ENCODE results near the gene ABHD17A. TPM values are rescaled to one million over a fixed set of nuclear protein-coding genes. Genes with fewer than 3 reads are reported as not detected.
A peak's percentile ranks its signal among the peaks of the same experiment; 100 is the strongest.

The ABHD17A gene
- total RNA-seq, 1 donor from 2014 or later = 60.4 TPM

DNA sequence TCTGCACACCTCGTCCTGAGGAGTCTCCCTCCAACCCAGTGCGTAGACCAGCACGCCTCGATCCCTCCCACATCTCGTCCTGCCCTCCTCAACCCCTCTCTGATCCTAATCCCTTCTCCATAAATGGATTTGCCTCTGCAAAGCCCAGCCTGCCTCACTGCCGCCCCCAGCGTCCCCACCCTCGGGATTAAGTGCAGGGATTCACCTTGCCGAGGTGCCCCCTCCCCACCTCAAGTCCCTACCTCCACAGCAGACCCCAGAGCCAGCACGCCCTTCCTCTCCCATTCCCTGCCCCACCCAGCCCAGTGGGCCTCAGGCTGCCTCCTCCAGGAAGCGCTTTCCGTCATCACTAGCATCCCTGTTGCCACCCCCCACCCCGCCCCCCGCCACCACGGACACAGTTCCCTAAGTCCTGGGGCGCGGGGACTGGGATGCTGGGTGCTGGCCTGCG, 25.9 kb downstream of the ABHD17A start:
- Mint-ChIP-seq H3K9me3 (no peaks in the 10 kb centered on the region), H3K27ac (peak overlapping the region; percentile 89), H3K4me1 (ENCODE audit: unreplicated experiment) (peaks cover 12% of the 10 kb centered on the region), H3K36me3 (no peaks in the 10 kb centered on the region), H3K4me3 (peak overlapping the region; percentile 82), H3K27me3 (peaks cover 15% of the 10 kb centered on the region)
- no peak for DNase-seq (ENCODE audit: extremely low spot score, unreplicated experiment)
- TF ChIP-seq, protein P1, sequence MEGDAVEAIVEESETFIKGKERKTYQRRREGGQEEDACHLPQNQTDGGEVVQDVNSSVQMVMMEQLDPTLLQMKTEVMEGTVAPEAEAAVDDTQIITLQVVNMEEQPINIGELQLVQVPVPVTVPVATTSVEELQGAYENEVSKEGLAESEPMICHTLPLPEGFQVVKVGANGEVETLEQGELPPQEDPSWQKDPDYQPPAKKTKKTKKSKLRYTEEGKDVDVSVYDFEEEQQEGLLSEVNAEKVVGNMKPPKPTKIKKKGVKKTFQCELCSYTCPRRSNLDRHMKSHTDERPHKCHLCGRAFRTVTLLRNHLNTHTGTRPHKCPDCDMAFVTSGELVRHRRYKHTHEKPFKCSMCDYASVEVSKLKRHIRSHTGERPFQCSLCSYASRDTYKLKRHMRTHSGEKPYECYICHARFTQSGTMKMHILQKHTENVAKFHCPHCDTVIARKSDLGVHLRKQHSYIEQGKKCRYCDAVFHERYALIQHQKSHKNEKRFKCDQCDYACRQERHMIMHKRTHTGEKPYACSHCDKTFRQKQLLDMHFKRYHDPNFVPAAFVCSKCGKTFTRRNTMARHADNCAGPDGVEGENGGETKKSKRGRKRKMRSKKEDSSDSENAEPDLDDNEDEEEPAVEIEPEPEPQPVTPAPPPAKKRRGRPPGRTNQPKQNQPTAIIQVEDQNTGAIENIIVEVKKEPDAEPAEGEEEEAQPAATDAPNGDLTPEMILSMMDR (conservative IDR thresholded peaks at IDR 0.05) = no peak

- no peak for DNase-seq (ENCODE audit: extremely low spot score, unreplicated experiment)
- Mint-ChIP-seq H3K27ac (peak overlapping the region; percentile 76), H3K4me1 (ENCODE audit: unreplicated experiment) (peaks cover 12% of the 10 kb centered on the region), H3K36me3 (no peaks in the 10 kb centered on the region), H3K9me3 (no peaks in the 10 kb centered on the region), H3K4me3 (peak overlapping the region; percentile 54), H3K27me3 (peaks cover 15% of the 10 kb centered on the region)
- TF ChIP-seq, protein P1 (conservative IDR thresholded peaks at IDR 0.05) = no peak
Measured at GRCh38 chr19:1858412-1859081, 26.7 kb downstream of the ABHD17A start.

DNA sequence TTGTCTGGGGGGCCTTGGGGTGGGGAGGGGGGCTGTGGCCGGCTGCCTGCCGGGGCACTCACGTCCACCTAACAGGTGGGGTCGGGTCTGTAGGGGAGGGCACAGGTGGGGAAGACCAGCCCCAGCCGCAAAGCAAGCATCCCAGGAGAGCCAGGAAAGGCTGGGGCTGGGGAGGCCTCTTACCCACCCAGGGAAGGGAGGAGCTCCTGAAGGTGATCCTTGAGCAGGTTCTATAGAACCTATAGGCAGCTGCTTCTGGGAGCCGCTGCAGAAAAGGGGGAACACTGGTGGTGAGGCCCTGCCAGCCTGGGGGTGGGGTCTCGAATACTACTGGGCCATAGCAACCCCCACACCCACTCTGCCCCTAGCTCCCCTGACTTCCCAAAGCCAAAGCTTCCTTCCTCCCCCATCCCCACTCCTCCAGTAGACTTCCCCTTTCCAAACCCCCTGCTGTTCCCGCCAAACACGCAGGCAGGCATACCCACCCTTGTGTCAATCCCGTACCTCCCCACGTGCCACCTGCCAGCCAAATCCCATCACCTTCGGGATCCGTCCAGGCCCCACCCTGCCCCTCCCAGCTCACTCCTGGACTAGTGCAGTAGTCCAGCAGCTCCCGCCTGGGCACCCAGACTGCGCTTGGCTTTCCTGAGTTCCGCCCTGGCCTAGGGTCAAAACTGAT, 27.5 kb downstream of the ABHD17A start:
- no peaks in the 10 kb centered on the region for H3K36me3 Mint-ChIP-seq
- peak overlapping the region; percentile 76 for H3K27ac Mint-ChIP-seq
- DNase-seq (ENCODE audit: extremely low spot score, unreplicated experiment) = no peak
- TF ChIP-seq, protein P1 (conservative IDR thresholded peaks at IDR 0.05) = no peak
- H3K4me3 Mint-ChIP-seq = peak overlapping the region; percentile 73
- H3K9me3 Mint-ChIP-seq = no peaks in the 10 kb centered on the region
- peaks cover 15% of the 10 kb centered on the region for H3K27me3 Mint-ChIP-seq
- peaks cover 18% of the 10 kb centered on the region for H3K4me1 Mint-ChIP-seq (ENCODE audit: unreplicated experiment)

GRCh38 chr19:1856698-1857603, 28.3 kb downstream of the ABHD17A start:
- Mint-ChIP-seq H3K4me1 (ENCODE audit: unreplicated experiment) (peaks cover 18% of the 10 kb centered on the region), H3K36me3 (no peaks in the 10 kb centered on the region), H3K9me3 (no peaks in the 10 kb centered on the region), H3K27ac (peak overlapping the region; percentile 76), H3K4me3 (peak overlapping the region; percentile 74), H3K27me3 (peaks cover 10% of the 10 kb centered on the region)
- DNase-seq (ENCODE audit: extremely low spot score, unreplicated experiment) = no peak
- TF ChIP-seq, protein P1 (conservative IDR thresholded peaks at IDR 0.05) = no peak

GRCh38 chr19:1856345-1856697, 29.0 kb downstream of the ABHD17A start:
- peaks cover 12% of the 10 kb centered on the region for H3K4me1 Mint-ChIP-seq (ENCODE audit: unreplicated experiment)
- DNase-seq (ENCODE audit: extremely low spot score, unreplicated experiment) = no peak
- no peaks in the 10 kb centered on the region for H3K9me3 Mint-ChIP-seq
- no peaks in the 10 kb centered on the region for H3K36me3 Mint-ChIP-seq
- TF ChIP-seq, protein P1 (conservative IDR thresholded peaks at IDR 0.05) = no peak
- H3K27me3 Mint-ChIP-seq = peaks cover 4% of the 10 kb centered on the region
- peak overlapping the region; percentile 74 for H3K4me3 Mint-ChIP-seq
- H3K27ac Mint-ChIP-seq = peak overlapping the region; percentile 73

Data from type B pancreatic cell (in vitro differentiated cells).